Measurements from ENCODE around the gene CDT1. TPM values are rescaled to one million over a fixed set of nuclear protein-coding genes. Genes with fewer than 3 reads are reported as not detected.

Gene CDT1
- total RNA-seq, 4 donors from 2014 or later: 7.9 to 28.1 (median 10.1) TPM

GRCh38 chr16:88840600-88841215 is 37.1 kb downstream of the CDT1 start:
- Histone ChIP-seq H3K27me3 (no peaks in the 10 kb centered on the region), H3K4me3 (no peak overlapping the region), H3K9me3 (no peaks in the 10 kb centered on the region), H3K4me1 (no peaks in the 10 kb centered on the region), H3K27ac (no peak overlapping the region), H3K36me3 (peaks cover 0 to 20% (median 0%) of the 10 kb centered on the region in 3 donors)
- DNase-seq: no peak
- no peak for TF ChIP-seq CTCF (IDR thresholded peaks at IDR 0.05)
- TF ChIP-seq POLR2A (IDR thresholded peaks at IDR 0.05): no peak

- Histone ChIP-seq H3K4me1 (no peaks in the 10 kb centered on the region), H3K27me3 (no peaks in the 10 kb centered on the region), H3K9me3 (no peaks in the 10 kb centered on the region), H3K27ac (no peak overlapping the region), H3K4me3 (no peak overlapping the region), H3K36me3 (peaks cover 0 to 20% (median 0%) of the 10 kb centered on the region in 3 donors)
- DNase-seq: no peak
- no peak for TF ChIP-seq CTCF (IDR thresholded peaks at IDR 0.05)
- no peak for TF ChIP-seq POLR2A (IDR thresholded peaks at IDR 0.05)
Measured at GRCh38 chr16:88841521-88842307, 38.1 kb downstream of the CDT1 start.

GRCh38 chr16:88842308-88842756 is 38.7 kb downstream of the CDT1 start:
- DNase-seq: no peak
- TF ChIP-seq POLR2A (IDR thresholded peaks at IDR 0.05) (no peak), CTCF (IDR thresholded peaks at IDR 0.05) (no peak)
- no peak overlapping the region for H3K27ac ChIP-seq
- no peaks in the 10 kb centered on the region for H3K4me1 ChIP-seq
- no peaks in the 10 kb centered on the region for H3K27me3 ChIP-seq
- no peaks in the 10 kb centered on the region for H3K9me3 ChIP-seq
- peaks cover 0 to 20% (median 0%) of the 10 kb centered on the region in 3 donors for H3K36me3 ChIP-seq
- H3K4me3 ChIP-seq: no peak overlapping the region

GRCh38 chr16:88842806-88843205 is 39.2 kb downstream of the CDT1 start:
- H3K9me3 ChIP-seq: no peaks in the 10 kb centered on the region
- peaks cover 0 to 20% (median 0%) of the 10 kb centered on the region in 3 donors for H3K36me3 ChIP-seq
- no peaks in the 10 kb centered on the region for H3K4me1 ChIP-seq
- no peak for DNase-seq
- TF ChIP-seq POLR2A (IDR thresholded peaks at IDR 0.05): no peak
- TF ChIP-seq CTCF (IDR thresholded peaks at IDR 0.05): no peak
- H3K4me3 ChIP-seq: no peak overlapping the region
- no peaks in the 10 kb centered on the region for H3K27me3 ChIP-seq
- no peak overlapping the region for H3K27ac ChIP-seq

- no peak overlapping the region for H3K27ac ChIP-seq
- no peaks in the 10 kb centered on the region for H3K27me3 ChIP-seq
- no peak overlapping the region for H3K4me3 ChIP-seq
- H3K4me1 ChIP-seq: no peaks in the 10 kb centered on the region
- DNase-seq: no peak
- H3K9me3 ChIP-seq: no peaks in the 10 kb centered on the region
- H3K36me3 ChIP-seq: peaks cover 0 to 20% (median 0%) of the 10 kb centered on the region in 3 donors
- no peak for TF ChIP-seq POLR2A (IDR thresholded peaks at IDR 0.05)
- TF ChIP-seq CTCF (IDR thresholded peaks at IDR 0.05): no peak
Measured at GRCh38 chr16:88843256-88843655, 39.7 kb downstream of the CDT1 start.

Measured in Peyer's patch (tissue), 4 donors.